A549 (cell line): ENCODE data around the gene TRPV2.
"Not testable (repeated sequence)": the region's sequence is repeated elsewhere in the genome, so short reads cannot be mapped to it uniquely, and the experiment has no call there.

Source experiments
- CTCF ChIP-seq: fragments of >200 bp; sonication (Bioruptor Twin); formaldehyde crosslinking; IDR thresholded peaks from 3 replicates; pipeline ENCODE4 v1.5.1; 2016
- HDAC2 ChIP-seq: fragments of 200-600 bp; sonication (generic); IDR thresholded peaks from 2 replicates; pipeline ENCODE4 v1.6.1; 2016
- MAX ChIP-seq: IDR thresholded peaks from 2 replicates; pipeline ENCODE4 v1.6.1; 2012
- NR3C1 ChIP-seq: fragments of >200 bp; sonication (Bioruptor Twin); formaldehyde crosslinking; IDR thresholded peaks from 3 replicates; pipeline ENCODE4 v1.6.1; 2017
- POLR2A ChIP-seq: IDR thresholded peaks from 2 replicates; pipeline ENCODE4 v1.6.1; 2012; ENCODE audit warnings: mild to moderate bottlenecking, low read length
- RAD21 ChIP-seq, 2 experiments: fragments of >200 bp in 1 of 2; sonication (Bioruptor Twin) in 1 of 2; formaldehyde crosslinking in 1 of 2; IDR thresholded peaks in 1 of 2; conservative IDR thresholded peaks in 1 of 2; 2 replicates in 1 of 2; 3 replicates in 1 of 2; pipeline ENCODE4 v1.6.1; 2012 to 2018; ENCODE audit warnings: inconsistent platforms in 1 of 2
- RFX5 ChIP-seq: fragments of 450-650 bp; IDR thresholded peaks from 2 replicates; pipeline ENCODE4 v1.7.1; 2014; ENCODE audit warnings: antibody characterized with exemption, mild to moderate bottlenecking, moderate library complexity
- USF2 ChIP-seq: fragments of 450-650 bp; IDR thresholded peaks from 2 replicates; pipeline ENCODE4 v1.6.1; 2014; ENCODE audit warnings: antibody characterized with exemption
- TF ChIP-seq, protein P1 (sequence below): fragments of 200-600 bp; sonication (generic); IDR thresholded peaks from 2 replicates; pipeline ENCODE4 v1.6.1; 2016; ENCODE audit warnings: antibody characterized with exemption, mild to moderate bottlenecking, moderate library complexity

DNA sequence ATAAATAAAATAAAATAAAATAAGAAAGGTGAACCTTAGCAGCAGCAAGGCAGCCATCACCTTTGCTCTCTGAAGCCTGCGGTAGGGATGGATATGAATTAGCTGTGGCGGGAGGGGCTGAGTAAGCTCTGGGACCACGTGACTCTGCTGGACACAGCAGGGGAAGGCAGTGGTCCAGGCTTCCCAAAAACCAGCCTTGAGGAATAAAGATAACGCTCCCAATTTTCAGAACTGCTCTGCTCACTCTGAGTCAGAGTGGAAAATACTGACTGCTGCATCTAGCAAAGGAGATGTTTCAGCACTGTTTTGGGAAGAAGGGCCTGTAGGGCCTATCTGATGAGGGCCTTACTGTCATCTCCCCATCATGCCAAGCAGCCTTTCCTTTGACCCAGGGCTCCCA lies 19.5 kb upstream of the TRPV2 start:
- TF ChIP-seq CTCF; RFX5; RAD21 (conservative IDR thresholded peaks at IDR 0.05 in 1 of 2, IDR thresholded peaks at IDR 0.05 in 1 of 2); NR3C1; POLR2A; MAX; USF2; HDAC2: not testable (repeated sequence)
- TF ChIP-seq, protein P1, sequence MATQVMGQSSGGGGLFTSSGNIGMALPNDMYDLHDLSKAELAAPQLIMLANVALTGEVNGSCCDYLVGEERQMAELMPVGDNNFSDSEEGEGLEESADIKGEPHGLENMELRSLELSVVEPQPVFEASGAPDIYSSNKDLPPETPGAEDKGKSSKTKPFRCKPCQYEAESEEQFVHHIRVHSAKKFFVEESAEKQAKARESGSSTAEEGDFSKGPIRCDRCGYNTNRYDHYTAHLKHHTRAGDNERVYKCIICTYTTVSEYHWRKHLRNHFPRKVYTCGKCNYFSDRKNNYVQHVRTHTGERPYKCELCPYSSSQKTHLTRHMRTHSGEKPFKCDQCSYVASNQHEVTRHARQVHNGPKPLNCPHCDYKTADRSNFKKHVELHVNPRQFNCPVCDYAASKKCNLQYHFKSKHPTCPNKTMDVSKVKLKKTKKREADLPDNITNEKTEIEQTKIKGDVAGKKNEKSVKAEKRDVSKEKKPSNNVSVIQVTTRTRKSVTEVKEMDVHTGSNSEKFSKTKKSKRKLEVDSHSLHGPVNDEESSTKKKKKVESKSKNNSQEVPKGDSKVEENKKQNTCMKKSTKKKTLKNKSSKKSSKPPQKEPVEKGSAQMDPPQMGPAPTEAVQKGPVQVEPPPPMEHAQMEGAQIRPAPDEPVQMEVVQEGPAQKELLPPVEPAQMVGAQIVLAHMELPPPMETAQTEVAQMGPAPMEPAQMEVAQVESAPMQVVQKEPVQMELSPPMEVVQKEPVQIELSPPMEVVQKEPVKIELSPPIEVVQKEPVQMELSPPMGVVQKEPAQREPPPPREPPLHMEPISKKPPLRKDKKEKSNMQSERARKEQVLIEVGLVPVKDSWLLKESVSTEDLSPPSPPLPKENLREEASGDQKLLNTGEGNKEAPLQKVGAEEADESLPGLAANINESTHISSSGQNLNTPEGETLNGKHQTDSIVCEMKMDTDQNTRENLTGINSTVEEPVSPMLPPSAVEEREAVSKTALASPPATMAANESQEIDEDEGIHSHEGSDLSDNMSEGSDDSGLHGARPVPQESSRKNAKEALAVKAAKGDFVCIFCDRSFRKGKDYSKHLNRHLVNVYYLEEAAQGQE, result not testable (repeated sequence)
